NCI-H510A treated with DMSO at 0.1 percent for 48 hours (cell line): Measurements from ENCODE around the gene DIP2B.
"Not testable (repeated sequence)": the region's sequence is repeated elsewhere in the genome, so short reads cannot be mapped to it uniquely, and the experiment has no call there.

Experiments used
- DNase-seq: peaks from one replicate; lab custom pipeline; 2025; lab: John Stamatoyannopoulos, UW

Gene DIP2B

DNA sequence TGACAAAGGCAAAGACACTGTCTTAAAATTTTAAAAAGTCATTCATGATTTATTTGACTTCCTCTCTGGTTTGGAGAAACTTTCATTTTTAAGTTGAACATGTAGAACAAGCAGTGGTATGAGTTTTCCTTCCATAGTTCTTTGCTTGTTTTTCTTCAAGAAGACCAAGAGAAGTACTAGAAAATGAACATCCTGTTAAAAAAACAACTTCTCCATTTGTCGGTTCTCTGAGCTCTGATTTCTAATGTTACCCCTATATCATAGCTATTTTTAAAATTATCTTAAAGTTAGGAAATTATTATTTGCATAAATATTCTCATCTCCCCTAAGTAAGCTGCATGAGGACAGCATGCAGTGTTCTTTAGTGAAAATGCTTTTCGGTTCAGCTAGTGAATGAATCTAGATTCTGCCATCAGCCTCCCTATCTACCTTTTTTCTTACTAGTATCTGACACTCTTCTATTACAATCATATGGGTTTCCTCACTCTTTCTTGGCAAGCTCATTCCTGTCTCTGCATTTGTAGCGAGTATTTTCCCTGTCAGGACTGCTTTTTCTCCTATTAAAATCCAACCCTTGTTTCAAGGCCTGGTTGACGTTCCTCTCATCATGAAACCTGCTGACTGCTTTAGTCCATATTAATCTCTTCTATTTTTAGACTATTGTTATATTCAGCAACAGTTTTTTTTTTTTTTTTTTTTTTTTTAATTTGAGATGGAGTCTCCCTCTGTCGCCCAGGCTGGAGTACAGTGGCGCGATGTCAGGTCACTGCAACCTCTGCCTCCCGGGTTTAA, 15.8 kb downstream of the DIP2B start:
- no peak for DNase-seq

GRCh38 chr12:50521781-50522180, 17.0 kb downstream of the DIP2B start:
- DNase-seq = not testable (repeated sequence)

DNA sequence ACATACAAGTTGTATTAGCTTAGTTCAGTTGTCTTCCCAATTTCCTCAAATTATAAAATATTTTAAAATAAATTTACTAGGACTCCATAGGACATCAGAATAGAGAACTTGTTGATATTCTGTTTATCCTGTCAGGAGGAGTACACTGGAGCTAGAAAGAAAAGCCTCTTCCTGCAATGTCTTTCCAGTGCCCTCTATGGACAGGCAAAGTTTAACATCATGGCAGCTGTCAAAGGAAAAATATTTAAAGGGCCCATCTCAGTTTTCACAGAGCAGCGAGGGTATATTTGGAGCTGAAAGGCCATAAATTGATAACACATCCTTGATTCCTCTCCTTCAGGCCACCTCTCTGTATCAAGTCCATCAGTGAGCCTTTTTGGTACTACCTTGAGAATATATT, 19.0 kb downstream of the DIP2B start:
- DNase-seq = no peak

GRCh38 chr12:50524621-50525020, 19.8 kb downstream of the DIP2B start:
- no peak for DNase-seq

GRCh38 chr12:50525422-50525821, 20.6 kb downstream of the DIP2B start:
- DNase-seq = no peak

DNA sequence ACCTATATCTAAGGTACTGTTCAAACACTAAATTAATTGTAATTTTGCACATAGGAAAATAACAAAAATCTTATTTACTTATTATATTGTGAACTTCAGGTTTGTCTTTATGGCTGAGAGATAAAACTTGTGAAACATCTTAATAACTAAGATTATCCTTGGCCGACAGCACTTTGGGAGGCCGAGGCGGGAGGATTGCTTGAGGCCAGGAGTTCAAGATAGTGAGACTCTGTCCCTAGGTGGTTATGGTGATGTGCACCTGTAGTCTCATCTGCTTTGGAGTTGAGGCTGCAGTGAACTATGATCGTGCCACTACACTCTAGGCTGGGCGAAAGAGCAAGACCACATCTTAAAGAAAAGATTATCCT, 22.6 kb downstream of the DIP2B start:
- DNase-seq = no peak

GRCh38 chr12:50528800-50529199, 24.0 kb downstream of the DIP2B start:
- no peak for DNase-seq

- DNase-seq = no peak
Observed at GRCh38 chr12:50529345-50529744, 24.6 kb downstream of the DIP2B start.

DNA sequence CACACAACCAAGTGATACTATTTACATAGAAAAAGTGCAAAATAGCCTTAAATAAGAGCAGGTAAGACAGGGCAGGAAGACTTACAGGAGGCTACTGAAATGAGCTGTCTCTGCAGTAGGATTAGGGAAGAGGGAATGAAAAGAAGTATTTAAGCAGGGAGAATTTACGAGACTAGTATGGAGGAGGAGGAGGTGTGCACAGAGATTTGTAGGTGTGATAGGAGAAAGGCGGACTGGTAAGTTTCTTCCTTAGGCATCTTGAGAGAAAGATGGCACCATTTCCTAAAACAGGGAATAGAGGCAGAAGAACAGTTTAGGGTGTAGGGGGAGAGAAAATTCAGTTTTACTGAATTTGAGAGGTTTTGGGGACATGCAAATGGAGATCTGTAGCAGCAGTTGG, 25.7 kb downstream of the DIP2B start:
- DNase-seq = no peak

DNA sequence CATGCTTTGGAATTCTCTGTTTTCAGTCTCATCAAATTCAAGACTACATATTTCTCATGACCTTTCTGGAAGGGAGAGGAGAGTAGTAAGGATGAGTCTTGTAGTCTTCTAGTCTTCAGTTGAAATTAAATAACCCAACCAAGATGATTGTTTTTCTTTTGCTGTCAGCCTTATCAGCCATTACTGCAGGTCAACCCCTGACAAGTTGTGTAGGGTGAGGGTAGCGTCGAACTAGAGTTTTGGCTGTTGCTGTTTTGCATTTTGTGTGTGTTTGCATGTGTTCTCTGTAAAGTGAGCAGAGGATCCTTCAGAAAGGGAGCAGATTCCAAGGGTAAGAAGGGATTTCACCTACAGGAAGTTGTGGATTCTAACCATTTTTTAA, 28.4 kb downstream of the DIP2B start:
- no peak for DNase-seq

- DNase-seq = no peak
Observed at GRCh38 chr12:50533971-50534370, 29.2 kb downstream of the DIP2B start.

DNA sequence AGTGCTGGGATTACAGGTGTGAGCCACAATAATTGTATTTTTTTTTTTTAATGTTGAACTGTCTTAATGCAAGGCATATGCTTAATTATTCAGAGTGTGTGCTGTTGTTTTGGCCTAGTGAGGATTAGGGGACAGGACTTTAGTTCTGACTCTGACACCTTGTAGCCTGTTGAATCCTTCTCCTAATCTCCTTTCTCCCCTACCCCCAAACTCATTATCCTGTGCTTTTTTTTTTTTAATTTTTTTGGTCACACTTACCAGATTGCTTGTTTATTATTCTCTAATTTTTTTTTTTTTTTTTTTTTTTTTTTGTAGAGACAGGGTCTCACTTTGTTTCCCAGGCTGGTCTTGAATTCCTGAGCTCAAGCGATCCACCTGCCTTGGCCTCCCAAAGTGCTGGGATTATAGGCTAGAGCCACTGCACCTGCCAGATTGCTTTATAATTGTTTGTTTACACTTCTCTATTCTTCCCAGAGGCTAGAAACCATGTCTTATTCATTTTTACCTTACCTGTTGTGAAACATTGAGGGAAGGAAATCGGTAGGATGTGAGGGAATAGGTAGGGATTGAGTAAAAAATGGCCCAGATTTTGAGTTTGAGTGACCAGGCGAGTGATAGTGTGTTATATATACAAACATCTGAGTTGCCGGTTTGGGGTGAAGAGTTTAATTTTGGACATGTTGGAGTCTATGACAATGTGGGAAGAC, 32.2 kb downstream of the DIP2B start:
- no peak for DNase-seq

DNA sequence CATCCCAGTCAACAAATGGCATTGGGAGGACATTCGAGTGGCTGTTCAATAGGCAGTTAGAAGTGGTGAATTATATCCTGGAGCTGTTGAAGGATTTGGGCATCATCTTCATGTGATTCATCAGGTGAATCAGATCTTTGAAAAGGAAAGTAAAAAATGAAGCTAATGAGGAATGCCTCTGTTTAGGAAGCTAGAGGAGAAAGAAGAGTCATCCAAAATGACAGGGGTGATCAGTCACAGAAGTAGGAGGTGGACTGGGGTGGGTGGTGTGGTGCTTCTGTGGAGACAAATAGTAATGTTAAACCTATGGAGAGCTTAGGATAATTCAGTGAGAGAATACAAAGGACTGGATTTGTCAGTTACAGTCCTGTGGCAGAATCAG, 32.7 kb downstream of the DIP2B start:
- no peak for DNase-seq

DNA sequence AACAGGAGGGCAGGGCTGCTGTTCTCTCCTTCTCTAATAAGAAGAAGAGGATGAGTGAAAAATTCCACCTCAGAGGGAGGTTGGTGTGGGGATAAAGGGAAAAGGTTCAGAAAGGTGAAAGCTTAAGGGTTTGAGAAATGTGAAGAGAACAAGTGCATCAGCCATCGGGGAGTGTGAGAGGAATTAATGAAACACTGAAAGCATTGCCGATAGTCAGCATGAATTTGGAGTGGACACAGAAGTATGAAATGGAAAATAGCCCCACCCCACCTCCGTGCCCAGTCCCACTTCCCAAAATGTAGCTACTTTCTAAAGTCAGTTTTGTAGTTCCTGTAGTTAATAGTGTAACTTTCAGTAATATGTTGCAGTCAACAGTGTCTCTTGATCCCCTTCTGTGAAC, 33.4 kb downstream of the DIP2B start:
- DNase-seq = no peak

- DNase-seq = no peak
Observed at GRCh38 chr12:50541139-50541538, 36.4 kb downstream of the DIP2B start.

DNA sequence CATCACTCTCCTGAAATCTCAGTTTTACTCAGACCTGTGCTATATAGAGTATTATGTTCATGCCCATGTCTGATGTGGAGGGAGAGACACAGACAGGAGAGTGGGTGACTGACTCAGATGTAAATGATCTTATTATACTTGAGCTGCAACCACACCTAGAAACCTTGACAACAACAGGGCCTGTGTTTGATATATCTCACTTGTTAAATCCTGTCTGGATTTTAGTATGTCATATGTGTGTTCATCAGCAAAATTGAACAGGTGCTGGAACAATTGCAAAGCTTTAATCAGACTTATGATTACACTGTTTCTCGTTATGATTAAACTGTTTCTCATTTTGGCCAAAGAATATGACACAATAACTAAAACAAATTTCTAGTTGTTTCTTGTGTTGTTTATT, 37.7 kb downstream of the DIP2B start:
- DNase-seq = no peak

GRCh38 chr12:50543188-50543587, 38.4 kb downstream of the DIP2B start:
- DNase-seq = not testable (repeated sequence)

DNA sequence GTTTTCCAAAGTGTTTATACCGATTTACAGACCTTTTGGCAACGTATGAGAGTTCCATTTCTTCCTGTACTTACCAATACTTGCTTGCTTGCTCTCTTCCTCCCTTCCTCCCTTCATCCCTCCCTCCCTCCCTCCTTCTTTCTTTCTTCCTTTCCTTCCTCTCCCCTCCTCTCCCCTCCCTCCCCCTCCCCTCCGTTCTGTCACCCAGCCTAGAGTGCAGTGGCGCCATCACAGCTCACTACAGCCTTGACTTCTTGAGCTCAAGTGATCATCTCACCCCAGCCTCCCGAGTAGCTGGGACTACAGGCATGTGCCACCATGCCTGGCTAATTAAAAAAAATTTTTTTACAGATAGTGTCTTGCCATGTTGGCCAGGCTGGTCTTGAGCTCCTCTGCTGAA, 40.4 kb downstream of the DIP2B start:
- no peak for DNase-seq

GRCh38 chr12:50545786-50546185, 41.0 kb downstream of the DIP2B start:
- no peak for DNase-seq

- no peak for DNase-seq
Observed at GRCh38 chr12:50546441-50547318, 41.9 kb downstream of the DIP2B start.

DNA sequence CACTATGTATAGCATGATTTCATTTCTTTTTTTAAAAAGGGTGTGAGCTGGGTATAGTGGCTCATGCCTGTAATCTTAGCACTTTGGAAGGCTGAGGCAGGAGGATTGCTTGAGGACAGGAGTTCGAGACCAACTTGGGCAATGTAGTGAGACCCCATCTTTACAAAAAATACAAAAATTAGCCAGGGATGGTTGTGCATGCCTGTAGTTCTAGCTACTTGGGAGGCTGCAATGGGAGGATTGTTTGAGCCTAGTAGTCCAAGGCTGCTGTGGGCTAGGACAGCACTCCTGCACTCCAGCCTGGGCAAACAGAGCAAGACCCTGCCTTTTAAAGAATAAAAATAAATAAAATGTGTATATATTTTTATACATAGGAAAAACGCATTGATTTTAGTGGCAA, 43.0 kb downstream of the DIP2B start:
- DNase-seq = no peak

DNA sequence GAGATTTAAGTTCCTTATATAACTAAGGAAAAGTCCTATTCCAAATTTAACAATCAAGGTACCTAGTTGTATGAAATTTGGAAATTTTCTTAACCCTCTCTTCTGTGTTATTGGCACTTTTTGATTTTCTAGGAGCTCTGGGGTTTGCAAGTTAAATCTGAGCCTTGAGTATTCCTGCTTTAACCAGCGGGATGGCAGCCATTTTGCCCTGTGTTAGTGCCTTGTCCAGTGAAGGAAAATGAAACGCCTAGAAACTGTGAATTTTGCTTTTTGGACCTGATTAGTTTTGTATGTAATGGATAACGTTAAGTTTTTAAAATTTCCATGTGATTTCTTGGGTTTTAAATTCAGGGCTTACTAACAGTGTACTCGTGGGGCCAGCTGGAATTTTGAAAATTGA, 45.1 kb downstream of the DIP2B start:
- no peak for DNase-seq
